GM18519 (cell line): Measurements from ENCODE around the gene ABCD3.
"Not testable (repeated sequence)": the region's sequence is repeated elsewhere in the genome, so short reads cannot be mapped to it uniquely, and the experiment has no call there.

Source experiments
- ATAC-seq: cut with Tn5 transposase; IDR thresholded peaks from one replicate; pipeline ENCODE4 v1.9.1; 2021; ENCODE audit warnings: mild to moderate bottlenecking, moderate library complexity; ENCODE audit not compliant: unreplicated experiment, low FRiP score

The ABCD3 gene

DNA sequence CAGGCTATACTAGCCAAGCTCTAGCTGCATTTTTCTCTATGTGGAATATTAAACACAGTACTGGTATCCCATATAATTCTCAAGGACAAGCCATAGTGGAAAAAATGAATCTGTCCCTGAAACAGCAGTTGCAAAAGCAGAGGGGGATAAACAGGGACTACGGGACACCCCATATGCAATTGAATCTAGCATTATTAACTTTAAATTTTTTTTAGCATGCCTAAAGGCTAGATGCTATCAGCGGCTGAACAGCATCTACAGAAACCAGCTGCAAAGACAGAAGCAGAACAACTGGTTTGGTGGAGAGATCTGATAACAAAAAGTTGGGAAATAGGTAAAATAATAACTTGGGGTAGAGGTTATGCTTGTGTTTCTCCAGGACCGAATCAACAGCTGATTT is 30.6 kb downstream of the ABCD3 start:
- not testable (repeated sequence) for ATAC-seq

DNA sequence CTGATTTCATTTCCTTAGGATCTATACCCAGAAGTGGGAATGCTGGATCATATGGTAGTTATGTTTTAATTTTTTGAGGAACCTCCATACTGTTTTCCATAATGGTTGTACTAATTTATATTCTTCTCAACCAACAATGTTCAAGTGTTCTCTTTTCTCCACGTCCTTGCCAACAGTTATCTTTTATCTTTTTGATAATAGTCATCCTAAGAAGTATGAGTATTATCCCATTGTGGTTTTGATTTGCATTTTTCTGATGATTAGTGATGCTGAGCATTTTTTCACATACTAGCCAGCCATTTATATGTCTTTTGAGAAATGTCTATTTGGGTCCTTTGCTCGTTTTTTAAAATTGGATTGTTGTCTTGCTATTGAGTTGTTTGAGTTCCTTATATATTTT is 38.5 kb downstream of the ABCD3 start:
- no peak for ATAC-seq

DNA sequence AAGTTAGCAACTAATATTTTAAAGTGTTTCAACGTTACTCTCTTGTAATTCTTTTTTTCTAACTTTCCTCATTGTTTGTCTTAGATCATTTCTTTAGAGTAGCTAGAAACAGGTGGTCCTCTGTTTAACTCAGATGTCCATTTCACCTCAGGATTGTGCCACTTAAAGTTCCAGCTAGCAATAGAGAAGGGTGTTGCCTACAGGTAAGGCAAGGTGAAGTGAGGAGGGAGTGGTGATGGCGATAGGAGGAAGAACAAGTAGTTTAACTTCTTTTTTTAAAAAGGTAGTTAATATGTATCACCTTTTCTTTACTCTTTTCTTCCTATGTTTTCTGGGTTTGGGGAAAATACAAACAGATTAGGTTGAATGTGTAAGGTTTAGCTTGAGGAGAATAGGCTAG is 44.4 kb downstream of the ABCD3 start:
- no peak for ATAC-seq

DNA sequence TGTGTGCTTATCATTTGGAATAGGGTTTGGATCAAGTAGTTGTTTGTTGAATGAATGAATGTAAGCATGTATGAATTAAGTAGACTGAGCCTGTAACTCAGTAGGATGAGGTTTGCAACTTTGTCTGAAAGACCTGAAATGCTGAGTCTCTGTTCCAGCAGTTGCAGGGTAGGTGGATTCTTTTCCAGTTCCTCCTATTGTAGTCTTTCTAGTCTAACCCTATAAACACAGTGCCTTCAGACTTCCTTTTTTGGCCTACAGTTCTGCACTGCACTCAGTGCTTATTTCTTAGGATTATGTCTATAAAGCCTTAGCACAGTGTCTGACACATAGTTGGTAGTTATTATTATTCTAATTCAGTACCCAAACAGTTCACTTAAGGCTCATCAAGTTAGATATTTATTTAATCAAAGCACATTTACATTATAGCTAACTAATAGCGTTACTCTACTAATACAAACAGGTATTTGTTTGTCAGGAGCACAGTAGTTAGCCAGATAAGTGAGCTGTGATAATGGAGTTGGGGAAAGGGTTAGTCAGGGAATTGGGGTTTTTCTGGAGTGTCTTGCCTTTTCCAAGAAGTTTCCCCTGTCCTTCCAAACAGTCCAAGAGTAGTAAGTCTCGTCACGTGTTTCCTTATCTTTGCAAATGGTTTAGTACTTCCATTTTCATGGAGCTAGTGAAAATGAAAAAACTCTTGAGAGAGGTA is 45.0 kb downstream of the ABCD3 start:
- no peak for ATAC-seq

DNA sequence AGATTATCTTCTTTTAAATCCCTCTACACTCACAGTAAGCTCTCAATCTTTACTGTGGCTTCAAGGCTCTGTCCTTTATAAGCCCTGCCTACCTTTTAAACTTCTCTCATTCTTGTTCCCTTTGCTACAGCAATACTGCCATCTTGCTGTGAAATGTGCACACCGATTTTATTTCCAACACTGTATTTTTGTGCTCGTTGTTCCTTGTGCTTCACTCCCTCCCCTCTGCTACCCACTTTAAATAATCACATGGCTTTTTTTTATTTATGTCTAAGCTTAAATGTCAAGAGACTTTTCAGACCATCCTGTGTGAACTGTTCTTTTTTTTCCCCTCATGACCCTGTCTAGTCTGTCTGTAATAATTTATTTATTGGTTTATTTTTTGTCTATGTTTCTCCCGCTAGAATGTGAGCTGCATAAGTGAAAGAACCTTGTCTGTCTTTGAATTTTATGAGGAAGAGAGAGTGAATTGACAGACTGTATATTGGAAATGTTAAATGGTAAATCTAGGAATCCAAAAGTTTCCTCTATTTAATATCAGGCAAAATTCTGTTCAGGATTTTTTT is 45.7 kb downstream of the ABCD3 start:
- no peak for ATAC-seq

DNA sequence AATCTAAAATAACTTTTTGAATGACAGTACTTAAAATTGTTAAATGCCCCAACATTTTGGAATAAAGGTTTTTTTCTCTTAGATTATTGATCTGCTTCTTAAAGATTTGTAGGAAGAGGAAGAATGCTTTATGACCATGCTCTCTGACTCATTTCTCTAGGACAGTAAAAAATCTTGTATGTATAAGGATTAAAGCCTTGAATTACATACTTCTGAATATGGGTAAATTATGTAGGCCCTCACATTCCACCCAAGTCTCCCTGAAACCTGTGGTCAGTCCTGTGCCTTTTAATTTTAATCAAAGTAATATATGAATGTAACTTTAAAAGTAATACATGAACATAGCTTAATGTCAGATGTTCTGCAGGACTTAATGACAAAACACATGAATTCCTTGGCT is 50.5 kb downstream of the ABCD3 start:
- ATAC-seq = no peak

DNA sequence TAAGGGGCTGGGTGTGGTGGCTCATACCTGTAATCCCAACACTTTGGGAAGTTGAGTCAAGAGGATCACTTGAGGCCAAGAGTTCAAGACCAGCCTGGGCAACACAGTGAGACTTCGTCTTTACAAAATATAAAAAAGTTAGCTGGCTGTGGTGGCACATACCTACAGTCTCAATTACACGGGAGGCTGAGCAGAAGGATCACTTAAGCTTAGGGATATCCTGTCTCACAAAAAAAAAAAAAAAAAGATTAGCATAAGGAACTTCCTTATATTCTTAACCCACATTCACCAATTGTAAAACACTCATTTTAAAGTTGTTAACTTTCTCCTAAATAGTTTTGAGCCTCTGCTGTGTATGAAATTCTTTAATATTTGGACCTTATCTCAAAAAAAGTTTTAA is 53.1 kb downstream of the ABCD3 start:
- no peak for ATAC-seq

DNA sequence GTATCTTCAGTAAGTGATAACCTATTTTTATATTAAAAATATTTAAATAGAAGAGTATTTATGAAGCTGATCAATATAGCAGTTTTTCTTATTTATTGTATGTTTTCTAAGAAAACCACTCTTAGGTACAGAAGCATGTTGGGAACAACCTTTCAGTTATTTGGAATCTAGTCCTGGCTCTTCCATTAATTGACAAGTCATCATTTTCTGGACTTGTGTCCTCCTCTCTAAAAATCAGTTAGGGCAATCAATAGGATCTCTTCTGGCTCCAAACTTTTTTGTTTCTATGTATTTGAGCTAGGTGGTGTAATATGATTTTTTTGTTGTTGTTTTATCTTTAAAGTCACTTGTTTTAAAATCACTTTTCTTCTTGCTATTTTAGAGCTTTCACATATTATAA is 57.0 kb downstream of the ABCD3 start:
- no peak for ATAC-seq

DNA sequence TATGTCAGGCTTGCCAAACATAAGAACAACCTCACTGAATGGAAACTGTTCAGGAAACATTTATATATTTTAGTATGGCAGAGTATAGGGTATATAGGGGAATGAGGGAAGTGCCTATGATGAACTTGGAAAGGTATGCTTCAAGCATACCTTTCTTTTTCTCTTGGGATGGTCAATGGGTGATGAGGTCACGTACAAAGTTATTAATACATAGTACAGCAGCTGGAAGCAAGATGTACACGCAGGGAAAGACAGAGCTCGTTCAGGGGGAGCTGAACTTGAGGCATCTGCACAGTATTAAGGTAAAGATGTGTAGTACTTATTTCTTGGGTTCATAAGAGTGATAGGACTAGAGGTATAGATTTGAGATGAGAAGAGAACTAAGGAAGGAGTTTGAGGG is 61.5 kb downstream of the ABCD3 start:
- no peak for ATAC-seq

DNA sequence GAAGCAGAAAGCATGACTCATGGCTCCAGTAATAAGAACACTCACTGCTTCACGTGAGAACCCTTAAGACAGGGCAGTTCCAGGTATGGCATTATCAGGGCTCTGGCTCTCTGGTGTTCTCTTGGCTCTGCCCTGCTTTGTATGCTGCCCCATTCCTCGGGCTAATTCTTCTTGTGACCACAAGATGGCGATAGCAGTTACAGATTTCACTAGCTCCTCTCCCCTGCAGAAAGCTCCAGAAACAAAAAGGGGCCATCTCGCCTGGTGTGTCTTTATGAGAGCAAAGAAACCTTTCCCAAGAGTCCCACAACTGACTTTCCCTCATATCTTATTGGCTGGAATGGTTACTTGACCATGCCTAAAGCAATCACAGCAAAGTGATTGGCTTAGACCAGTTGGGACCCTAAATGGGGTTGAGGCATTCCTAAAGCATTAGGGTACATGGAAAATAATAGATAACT is 63.3 kb downstream of the ABCD3 start:
- peak; percentile 90 for ATAC-seq

DNA sequence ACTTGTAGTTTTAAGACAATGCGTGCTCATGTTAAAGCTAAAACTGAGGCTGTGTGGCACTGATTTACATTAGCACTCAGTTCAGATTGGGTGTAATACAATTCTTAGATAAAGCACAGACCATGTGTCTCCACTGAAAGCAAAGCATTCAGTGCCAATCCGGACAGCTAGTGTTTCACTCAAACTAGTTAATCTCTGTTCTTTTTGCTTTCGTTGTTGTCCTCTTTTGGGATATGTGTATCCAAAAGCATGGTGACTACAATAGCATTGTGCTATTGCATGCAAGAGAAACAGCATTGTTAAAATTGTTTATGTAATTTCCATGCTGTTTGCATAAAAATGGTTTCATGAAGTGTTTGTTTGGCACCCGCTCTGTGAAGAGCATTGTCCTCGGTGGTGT is 68.8 kb downstream of the ABCD3 start:
- ATAC-seq = no peak

DNA sequence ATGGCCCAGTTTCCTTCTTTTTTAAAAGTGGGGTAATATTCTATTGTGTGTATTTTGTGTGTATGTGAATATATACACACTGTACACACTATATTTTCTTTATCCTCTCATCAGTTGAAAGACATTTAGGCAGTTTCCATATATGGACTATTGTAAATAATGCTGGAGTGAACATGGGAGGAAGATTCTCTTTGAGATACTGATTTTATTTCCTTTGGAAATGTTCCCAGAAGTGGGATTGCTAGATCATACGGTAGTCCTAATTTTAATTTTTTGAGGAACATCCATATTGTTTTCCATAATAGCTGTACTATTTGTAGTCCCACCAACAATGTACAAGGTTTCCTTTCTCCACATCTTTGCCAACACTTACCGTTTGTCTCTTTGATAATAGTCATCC is 72.4 kb downstream of the ABCD3 start:
- no peak for ATAC-seq

DNA sequence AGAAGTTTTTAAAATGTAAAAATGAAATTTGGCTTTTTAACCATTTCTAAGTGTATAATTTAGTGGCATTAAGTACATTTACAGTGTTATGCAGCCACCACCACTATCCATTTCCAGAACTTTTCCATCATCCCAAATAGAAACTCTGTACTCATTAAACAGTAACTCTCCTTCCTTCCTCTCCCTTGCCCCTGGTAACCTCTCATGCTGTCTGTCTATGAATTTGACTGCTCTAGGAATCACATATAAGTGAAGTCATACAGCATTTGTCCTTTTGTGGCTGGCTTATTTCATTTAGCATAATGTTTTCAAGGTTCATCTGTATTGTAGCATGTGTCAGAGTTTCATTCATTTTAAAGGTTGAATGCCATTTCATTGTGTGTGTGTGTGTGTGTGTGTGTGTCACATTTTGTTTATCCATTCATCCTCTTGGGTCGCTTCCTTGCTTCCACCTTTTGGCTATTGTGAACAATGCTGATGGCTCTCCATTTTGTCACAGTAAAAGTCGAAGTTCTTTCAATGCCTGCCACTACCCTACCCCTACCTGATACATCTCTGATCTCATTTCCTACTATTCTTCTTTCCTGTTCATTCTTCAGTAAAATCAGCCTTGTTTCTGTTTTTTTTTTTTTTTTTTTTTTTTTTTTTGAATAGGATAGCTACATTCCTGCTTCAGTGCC is 78.0 kb downstream of the ABCD3 start:
- no peak for ATAC-seq

DNA sequence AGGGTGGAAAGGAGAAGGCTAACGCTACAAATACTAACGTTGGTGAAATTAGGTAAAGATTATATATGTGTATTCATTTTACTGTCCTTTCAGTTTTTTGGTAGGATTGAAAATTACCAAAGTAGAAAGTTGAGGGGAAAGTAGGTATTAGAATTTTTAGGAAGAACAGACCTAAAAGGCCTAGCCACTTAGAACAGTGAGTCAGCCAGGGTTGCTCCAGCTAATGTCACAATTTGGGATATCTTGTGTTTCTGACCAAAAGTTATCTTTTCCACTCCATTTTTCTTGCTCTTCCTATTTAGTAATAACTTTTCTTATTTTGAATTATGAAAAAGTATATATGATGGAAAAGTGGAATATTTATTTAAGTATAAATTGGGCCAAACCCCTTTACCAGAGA is 83.2 kb downstream of the ABCD3 start:
- no peak for ATAC-seq

DNA sequence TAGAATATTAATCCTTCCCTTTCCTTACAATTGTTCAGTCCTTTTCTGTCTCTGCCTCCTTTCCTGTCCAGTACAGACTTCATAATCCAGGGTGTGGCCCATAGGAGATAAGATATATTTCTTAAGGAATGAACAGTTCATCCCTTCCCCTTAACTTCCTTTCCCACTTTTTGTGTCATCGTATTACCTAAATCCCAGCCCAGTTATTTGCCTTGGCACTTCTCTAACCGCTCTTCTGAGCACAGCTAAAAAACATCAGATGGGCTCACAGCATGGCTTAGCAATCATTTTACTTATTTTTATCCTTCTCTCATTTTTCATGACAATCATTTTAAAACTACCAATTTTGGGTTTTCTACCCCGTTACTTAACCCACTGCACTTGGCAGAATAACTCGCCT is 83.7 kb downstream of the ABCD3 start:
- ATAC-seq = no peak

DNA sequence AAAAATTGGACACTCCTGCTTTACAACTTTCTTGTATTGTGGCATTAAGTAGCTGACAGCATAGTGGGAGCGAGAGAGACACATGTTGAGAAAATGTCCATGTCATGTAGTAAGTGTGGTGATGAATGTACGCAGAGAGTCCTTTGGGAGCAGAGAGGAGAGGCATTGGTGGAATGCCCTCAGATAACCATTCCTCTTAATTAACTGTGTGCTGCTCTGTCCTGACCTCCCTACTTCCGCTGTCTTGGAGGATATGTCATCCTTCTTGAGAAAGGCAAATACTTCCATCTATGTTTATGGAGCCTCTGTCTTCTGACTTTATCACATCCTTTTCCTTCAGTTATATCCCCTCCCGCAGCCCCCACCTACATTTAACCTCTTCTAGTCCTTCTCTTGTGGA is 85.0 kb downstream of the ABCD3 start:
- no peak for ATAC-seq

DNA sequence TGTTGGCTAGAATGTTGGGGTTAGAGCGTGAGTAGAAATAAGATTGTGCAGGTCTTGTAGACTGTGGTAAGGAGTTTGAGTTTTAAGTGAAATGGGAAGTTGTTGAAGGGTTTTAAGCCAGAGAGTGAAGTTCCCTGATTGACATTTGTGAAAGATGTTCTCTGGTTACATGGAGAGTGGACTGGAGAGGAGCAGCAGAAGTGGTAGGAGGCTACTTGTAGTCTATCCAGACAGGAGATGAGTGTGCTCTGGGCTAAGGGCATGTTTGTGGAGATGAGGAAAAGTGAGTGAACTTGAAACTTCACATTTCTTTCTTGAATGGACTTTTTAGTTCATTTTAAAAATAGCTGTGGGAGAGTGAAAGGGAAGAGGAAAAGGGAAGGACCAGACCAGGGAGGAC is 86.4 kb downstream of the ABCD3 start:
- ATAC-seq = no peak

DNA sequence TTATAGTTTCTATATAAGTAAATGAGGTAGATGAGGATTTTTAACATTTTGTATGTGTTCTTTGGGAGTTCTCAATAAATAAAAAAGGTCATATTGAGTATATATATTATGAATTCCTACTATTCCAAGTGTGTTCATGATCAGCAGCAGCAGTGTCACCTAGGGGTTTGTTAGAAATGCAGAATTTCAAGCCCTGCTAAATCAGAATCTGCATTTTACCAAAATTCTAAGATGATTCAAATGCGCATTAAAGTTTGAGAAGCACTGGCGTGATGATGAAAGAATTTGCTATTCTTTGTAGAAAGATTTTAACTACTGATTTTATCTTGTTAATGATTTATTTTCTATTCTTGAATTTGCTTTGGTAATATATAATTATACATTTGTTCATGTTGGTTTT is 94.6 kb downstream of the ABCD3 start:
- no peak for ATAC-seq

DNA sequence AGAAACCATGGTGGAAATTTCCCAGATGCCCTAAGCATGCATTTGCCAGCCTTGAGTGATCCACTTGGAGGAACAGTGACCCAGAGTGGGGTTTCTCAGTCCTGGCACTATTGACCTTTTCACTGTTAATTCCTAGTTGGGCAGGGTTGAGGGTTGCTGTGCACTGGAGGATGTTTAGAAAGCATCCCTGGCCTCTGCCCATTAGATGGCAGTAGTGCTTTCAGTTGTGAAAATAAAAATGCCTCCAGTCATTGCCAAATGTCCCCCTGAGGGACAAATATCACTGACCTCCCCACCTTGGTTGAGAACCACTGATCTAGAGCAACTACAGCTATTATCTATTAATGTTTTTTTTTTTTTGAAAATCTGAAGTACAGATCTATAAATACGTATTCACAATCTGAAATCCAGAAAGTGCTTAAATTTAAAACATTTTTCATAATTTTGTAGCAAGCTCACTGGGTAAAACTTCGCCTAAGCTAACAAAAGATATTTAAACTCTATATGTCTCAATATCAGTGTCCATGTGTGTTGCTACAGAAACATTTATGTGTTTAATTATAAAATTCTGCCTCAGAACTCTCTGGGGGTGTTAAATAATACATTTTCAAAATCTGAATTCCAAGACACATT is 96.0 kb downstream of the ABCD3 start:
- ATAC-seq = no peak

DNA sequence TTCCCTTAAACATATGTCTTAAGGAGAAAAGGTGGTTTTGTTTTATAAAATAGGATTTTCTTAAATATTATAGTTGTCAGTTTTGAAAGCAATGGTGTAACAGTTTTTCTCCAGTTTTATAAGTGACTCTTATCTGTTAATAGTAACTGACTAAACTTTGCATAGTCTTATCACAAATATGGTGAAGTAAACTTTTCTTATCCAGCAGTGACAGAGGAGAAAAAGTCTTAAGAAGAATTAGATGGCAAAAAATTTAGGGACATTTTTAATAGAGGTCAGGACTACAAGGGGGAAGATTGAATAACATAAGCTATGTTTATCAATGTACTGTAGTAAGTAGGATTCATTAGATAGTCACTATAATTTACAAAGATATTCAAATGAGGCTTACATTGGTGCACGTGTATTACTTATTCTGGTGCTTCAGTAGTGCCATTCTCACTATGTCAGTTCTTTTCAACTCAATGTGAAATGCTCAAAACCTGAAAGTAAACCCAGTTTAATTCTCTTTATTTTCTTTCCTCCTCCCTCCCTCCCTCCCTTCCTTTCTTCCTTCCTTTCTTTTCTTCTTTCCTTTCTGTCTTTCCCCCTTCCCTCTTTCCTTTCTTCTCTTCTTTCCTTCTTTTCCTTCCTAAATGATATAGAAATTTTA is 97.2 kb downstream of the ABCD3 start:
- no peak for ATAC-seq

DNA sequence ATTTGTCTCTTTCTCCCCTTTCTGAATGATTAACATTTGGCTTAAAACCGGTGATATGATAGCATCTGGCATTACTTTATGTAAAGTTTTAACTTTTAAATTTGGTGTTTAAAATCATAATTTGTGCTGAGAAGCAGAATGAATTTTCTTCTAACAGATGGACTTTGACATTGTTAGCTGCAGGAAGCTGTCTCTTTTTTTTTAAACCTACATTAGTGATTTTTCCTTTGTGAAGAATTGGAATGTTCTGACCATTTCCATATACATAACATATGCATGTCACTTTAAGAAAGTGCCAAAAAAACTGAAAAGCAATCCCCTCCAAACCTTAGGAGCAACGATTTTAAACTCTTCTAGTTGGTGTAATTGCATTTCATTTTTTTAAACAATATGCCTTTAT is 101.2 kb downstream of the ABCD3 start:
- ATAC-seq = no peak
